Nephron progenitor cell (in vitro differentiated cells): ENCODE measurements around the gene MYO1E.

ENCODE experiments used
- DNase-seq: peaks from one replicate; pipeline ENCODE4 v3.0.0; 2021
- H3K27ac Mint-ChIP-seq: 2 replicates; pipeline ENCODE4 v1.8.0; 2021; ENCODE audit warnings: mild to moderate bottlenecking, moderate library complexity, mixed read lengths
- H3K27me3 Mint-ChIP-seq: 2 replicates; pipeline ENCODE4 v1.8.0; 2021; ENCODE audit warnings: mild to moderate bottlenecking, low read depth, mixed read lengths; ENCODE audit not compliant: poor library complexity
- H3K36me3 Mint-ChIP-seq: 2 replicates; pipeline ENCODE4 v1.8.0; 2021; ENCODE audit warnings: low read depth, mixed read lengths
- H3K4me1 Mint-ChIP-seq: 2 replicates; pipeline ENCODE4 v1.8.0; 2021; ENCODE audit warnings: mixed read lengths
- H3K4me3 Mint-ChIP-seq: 2 replicates; pipeline ENCODE4 v1.8.0; 2021; ENCODE audit warnings: mild to moderate bottlenecking, moderate library complexity, mixed read lengths
- H3K9me3 Mint-ChIP-seq: 2 replicates; pipeline ENCODE4 v1.8.0; 2021; ENCODE audit warnings: mild to moderate bottlenecking, moderate library complexity, mixed read lengths
- CTCF ChIP-seq: fragments of 200-600 bp; sonication (generic); IDR thresholded peaks from 2 replicates; pipeline ENCODE4 v1.5.0; 2021; ENCODE audit warnings: antibody characterized with exemption

MYO1E gene

DNA sequence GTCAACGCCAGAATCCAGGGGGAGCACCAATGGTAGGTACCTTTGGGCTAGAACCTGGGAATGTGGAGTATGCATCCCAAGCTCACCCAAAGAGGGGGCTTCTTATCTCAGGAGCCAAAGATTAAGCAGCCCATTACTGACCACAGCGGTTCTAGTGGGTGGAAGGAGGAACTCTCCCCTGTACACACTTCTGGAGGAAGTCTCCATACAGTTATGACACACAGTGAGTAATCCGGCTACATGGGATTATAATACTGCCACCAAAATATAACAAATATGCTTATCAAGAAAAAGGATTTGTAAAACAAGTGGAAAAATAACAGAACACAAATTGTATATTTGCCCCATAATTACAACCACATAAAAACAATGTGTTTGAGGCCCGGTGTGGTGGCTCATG is 8.4 kb downstream of the MYO1E start:
- no peak for TF ChIP-seq CTCF
- no peak overlapping the region for H3K27ac Mint-ChIP-seq
- H3K9me3 Mint-ChIP-seq: peaks cover 21% of the 10 kb centered on the region
- H3K4me3 Mint-ChIP-seq: no peak overlapping the region
- no peaks in the 10 kb centered on the region for H3K4me1 Mint-ChIP-seq
- H3K27me3 Mint-ChIP-seq: peaks cover 8% of the 10 kb centered on the region
- peaks cover 24% of the 10 kb centered on the region for H3K36me3 Mint-ChIP-seq
- DNase-seq: no peak

DNA sequence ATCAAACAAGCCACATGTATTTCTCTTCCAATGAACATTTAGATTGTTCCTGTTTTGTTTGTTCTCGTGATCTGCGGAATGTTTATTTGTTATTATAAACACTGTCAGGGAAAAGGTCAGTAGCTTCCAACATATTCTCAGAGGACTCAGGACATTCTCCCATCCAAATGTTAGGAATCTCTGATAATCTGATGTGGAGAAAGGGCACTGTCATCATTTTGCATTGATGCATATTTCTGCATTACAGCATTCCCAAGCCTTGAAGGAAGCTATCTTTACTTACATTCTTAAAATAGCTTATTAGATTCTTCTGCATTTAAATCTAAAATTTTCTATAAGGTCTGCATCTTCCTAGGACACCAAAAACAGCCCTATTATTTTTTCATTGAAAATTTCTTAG is 10.3 kb downstream of the MYO1E start:
- peaks cover 3% of the 10 kb centered on the region for H3K27me3 Mint-ChIP-seq
- TF ChIP-seq CTCF: no peak
- no peak for DNase-seq
- no peaks in the 10 kb centered on the region for H3K4me1 Mint-ChIP-seq
- H3K36me3 Mint-ChIP-seq: peaks cover 24% of the 10 kb centered on the region
- peaks cover 21% of the 10 kb centered on the region for H3K9me3 Mint-ChIP-seq
- no peak overlapping the region for H3K27ac Mint-ChIP-seq
- no peak overlapping the region for H3K4me3 Mint-ChIP-seq

- Mint-ChIP-seq H3K9me3 (peaks cover 21% of the 10 kb centered on the region), H3K4me3 (no peak overlapping the region), H3K4me1 (no peaks in the 10 kb centered on the region), H3K27ac (no peak overlapping the region), H3K27me3 (peaks cover 3% of the 10 kb centered on the region), H3K36me3 (peaks cover 24% of the 10 kb centered on the region)
- DNase-seq: no peak
- TF ChIP-seq CTCF: no peak
Observed at GRCh38 chr15:59360896-59361295, 11.8 kb downstream of the MYO1E start.

DNA sequence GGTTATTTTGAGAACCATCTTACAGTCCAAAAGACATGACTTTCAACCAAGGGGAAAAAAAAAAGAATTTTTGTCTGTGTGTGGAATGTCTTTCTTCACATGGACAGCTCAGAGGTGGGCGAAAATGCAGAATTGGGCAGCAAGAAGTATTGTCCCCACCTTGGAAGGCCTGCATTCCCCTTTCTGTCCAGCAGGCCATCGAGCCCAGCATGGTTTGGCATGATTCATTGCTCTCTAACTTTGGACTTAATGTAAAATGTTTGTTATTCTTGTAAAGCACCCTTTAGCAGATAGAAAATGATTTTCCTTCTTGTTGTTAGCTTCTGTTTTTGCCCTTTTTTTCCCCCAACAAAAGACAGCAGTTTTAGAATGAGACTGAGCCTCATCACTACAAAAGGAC is 12.4 kb downstream of the MYO1E start:
- H3K4me3 Mint-ChIP-seq: no peak overlapping the region
- peaks cover 5% of the 10 kb centered on the region for H3K4me1 Mint-ChIP-seq
- H3K27ac Mint-ChIP-seq: no peak overlapping the region
- peaks cover 24% of the 10 kb centered on the region for H3K36me3 Mint-ChIP-seq
- TF ChIP-seq CTCF: peak; percentile 20
- no peak for DNase-seq
- peaks cover 21% of the 10 kb centered on the region for H3K9me3 Mint-ChIP-seq
- H3K27me3 Mint-ChIP-seq: peaks cover 4% of the 10 kb centered on the region

- Mint-ChIP-seq H3K9me3 (peaks cover under 1% of the 10 kb centered on the region), H3K36me3 (peaks cover 5% of the 10 kb centered on the region), H3K27me3 (peaks cover 9% of the 10 kb centered on the region), H3K27ac (peak overlapping the region; percentile 82), H3K4me3 (no peak overlapping the region), H3K4me1 (peaks cover 35% of the 10 kb centered on the region)
- TF ChIP-seq CTCF: no peak
- no peak for DNase-seq
Observed at GRCh38 chr15:59355730-59356129, 16.9 kb downstream of the MYO1E start.

DNA sequence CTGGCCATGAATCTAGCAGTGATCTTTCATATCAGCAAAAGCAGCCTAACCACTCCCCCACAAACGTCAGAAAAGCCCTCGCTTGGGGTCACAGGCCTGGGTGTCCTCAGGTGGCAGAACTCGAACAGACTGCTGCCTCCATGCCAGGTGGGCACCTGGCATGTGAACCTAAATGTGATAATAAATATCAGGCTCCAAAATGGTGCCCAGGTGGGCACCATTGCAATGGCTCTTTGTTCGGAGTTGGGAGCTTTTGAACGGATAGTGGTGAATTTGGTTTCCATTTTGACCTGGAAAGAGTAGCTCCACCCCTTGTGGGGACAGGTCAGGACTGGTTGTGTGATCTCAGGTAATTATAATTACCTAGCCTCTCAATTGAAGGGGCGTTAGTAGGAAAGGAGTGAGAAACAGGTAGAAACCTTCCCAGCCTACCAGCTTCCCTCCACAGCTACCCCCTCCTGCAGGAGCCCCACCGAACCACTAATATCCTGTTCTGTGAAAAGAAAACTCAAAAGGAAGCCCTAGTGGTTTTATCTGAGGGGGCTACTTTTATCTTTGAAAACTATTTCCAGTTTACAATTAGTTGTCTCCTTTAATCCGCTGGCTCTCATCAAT is 18.1 kb downstream of the MYO1E start:
- Mint-ChIP-seq H3K4me1 (peaks cover 41% of the 10 kb centered on the region), H3K9me3 (no peaks in the 10 kb centered on the region), H3K27me3 (peaks cover 9% of the 10 kb centered on the region), H3K4me3 (no peak overlapping the region), H3K36me3 (peaks cover 4% of the 10 kb centered on the region), H3K27ac (peak overlapping the region; percentile 72)
- DNase-seq: no peak
- TF ChIP-seq CTCF: no peak
